ENCODE results near the gene GPR37.

GPR37 gene

GRCh38 chr7:124718032-124718766 lies 47.4 kb downstream of the GPR37 start:
- TF ChIP-seq CTCF (IDR thresholded peaks at IDR 0.05; ENCODE audit: insufficient read depth, missing control alignments) = no peak
- no peak for FAIRE-seq
- no peak for DNase-seq (ENCODE audit: insufficient read length, low spot score)

GRCh38 chr7:124716894-124717293 lies 48.7 kb downstream of the GPR37 start:
- FAIRE-seq (no peak), DNase-seq (ENCODE audit: insufficient read length, low spot score) (no peak)
- no peak for TF ChIP-seq CTCF (IDR thresholded peaks at IDR 0.05; ENCODE audit: insufficient read depth, missing control alignments)

GRCh38 chr7:124713086-124713485 lies 52.5 kb downstream of the GPR37 start:
- FAIRE-seq (no peak), DNase-seq (ENCODE audit: insufficient read length, low spot score) (no peak)
- TF ChIP-seq CTCF (IDR thresholded peaks at IDR 0.05; ENCODE audit: insufficient read depth, missing control alignments) = no peak

- FAIRE-seq (no peak), DNase-seq (ENCODE audit: insufficient read length, low spot score) (no peak)
- no peak for TF ChIP-seq CTCF (IDR thresholded peaks at IDR 0.05; ENCODE audit: insufficient read depth, missing control alignments)
Observed at GRCh38 chr7:124712017-124712416, 53.6 kb downstream of the GPR37 start.

- TF ChIP-seq CTCF (IDR thresholded peaks at IDR 0.05; ENCODE audit: insufficient read depth, missing control alignments) = no peak
- DNase-seq (ENCODE audit: insufficient read length, low spot score) (no peak), FAIRE-seq (no peak)
Observed at GRCh38 chr7:124702385-124702784, 63.2 kb downstream of the GPR37 start.

- no peak for FAIRE-seq
- TF ChIP-seq CTCF (IDR thresholded peaks at IDR 0.05; ENCODE audit: insufficient read depth, missing control alignments) = no peak
- DNase-seq (ENCODE audit: insufficient read length, low spot score) = no peak
Observed at GRCh38 chr7:124701955-124702354, 63.6 kb downstream of the GPR37 start.

GRCh38 chr7:124700655-124701054 lies 64.9 kb downstream of the GPR37 start:
- DNase-seq (ENCODE audit: insufficient read length, low spot score) (no peak), FAIRE-seq (no peak)
- no peak for TF ChIP-seq CTCF (IDR thresholded peaks at IDR 0.05; ENCODE audit: insufficient read depth, missing control alignments)
